GM12892 (cell line): Measurements from ENCODE around the gene LEMD3.

Experiments
- DNase-seq: peaks from one replicate; pipeline ENCODE4 v3.0.0; 2011; ENCODE audit not compliant: insufficient read length
- FAIRE-seq: peaks from 2 replicates; lab custom pipeline; 2011; peaks lifted over from hg19 to GRCh38; lab: Jason Lieb, UNC
- POLR2A ChIP-seq: IDR thresholded peaks from 2 replicates; pipeline ENCODE4 v1.6.1; 2011; ENCODE audit warnings: low read depth, low read length, control low read depth
- POLR2AphosphoS5 ChIP-seq: IDR thresholded peaks from 2 replicates; pipeline ENCODE4 v1.6.1; 2011; ENCODE audit warnings: low read depth, low read length, control low read depth
- TAF1 ChIP-seq: IDR thresholded peaks from 2 replicates; pipeline ENCODE4 v1.6.1; 2011; ENCODE audit warnings: low read depth, mild to moderate bottlenecking, control low read depth, low read length, borderline replicate concordance

The LEMD3 gene

DNA sequence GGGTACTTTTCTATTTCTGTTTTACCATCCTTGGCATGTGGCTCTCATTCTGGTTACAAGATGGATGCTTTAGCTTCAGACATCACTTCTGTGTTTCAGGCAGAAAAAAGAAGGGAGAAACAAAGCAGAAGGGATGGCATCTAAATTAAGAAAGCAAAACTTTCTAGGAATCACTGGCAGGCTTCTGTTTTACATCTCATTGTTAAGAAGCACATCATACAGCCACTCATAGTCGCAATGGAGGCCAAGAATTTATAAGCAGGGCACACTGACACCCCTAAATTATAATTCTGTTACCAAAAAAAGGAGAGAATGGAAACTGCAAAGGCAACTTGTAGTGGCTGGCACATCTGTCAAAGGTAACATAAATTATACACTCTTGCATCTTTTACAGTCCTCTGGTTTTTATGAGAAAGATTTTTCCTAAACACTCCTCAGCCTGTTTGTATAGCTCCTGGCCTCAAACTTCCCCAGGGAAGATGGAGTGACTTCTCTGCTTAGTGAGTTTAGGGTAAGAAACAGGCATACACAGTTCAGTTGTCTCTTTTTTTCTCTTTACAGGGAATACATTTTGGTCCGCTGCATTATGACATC is 22.0 kb upstream of the LEMD3 start:
- no peak for TF ChIP-seq POLR2AphosphoS5
- no peak for TF ChIP-seq TAF1
- no peak for TF ChIP-seq POLR2A
- no peak for FAIRE-seq

GRCh38 chr12:65152012-65152411 is 17.4 kb upstream of the LEMD3 start:
- no peak for TF ChIP-seq POLR2AphosphoS5
- TF ChIP-seq POLR2A = no peak
- TF ChIP-seq TAF1 = no peak
- DNase-seq = no peak
- no peak for FAIRE-seq

More for the DNA sequence above, 22.0 kb upstream of the LEMD3 start:
- DNase-seq = no peak

GRCh38 chr12:65152596-65152995 is 16.8 kb upstream of the LEMD3 start:
- no peak for TF ChIP-seq POLR2AphosphoS5
- FAIRE-seq (no peak), DNase-seq (no peak)

- TF ChIP-seq TAF1 = no peak
- no peak for TF ChIP-seq POLR2A
- no peak for TF ChIP-seq POLR2AphosphoS5
- DNase-seq = no peak
- FAIRE-seq = peak; percentile 76
These were observed 13.6 kb upstream of the LEMD3 start for GRCh38 chr12:65155784-65156183.

- DNase-seq (peak; percentile 7), FAIRE-seq (peak; percentile 62)
- TF ChIP-seq TAF1 = no peak
These were observed 13.0 kb upstream of the LEMD3 start for GRCh38 chr12:65156366-65156841.

DNA sequence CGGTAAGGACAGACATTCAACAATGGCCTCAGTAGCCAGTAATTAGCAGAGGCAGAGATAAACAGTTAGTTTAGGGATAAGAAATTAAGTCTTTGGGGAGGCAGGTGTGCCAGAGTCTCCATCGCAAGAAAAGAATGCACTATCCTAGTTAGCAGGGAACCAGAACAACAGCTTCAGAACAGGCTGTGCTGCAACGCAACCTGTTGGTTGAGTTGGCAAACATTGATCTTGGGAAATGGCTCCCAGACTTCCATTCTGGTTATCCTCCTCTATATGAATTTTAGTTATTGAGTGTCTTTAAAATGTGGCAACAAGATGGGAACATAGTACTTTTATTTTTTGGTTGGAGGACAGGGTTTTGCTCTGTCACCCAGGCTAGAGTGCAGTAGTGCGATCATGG is 12.3 kb upstream of the LEMD3 start:
- no peak for TF ChIP-seq POLR2A
- TF ChIP-seq POLR2AphosphoS5 = no peak
- TF ChIP-seq TAF1 = no peak
- FAIRE-seq (no peak), DNase-seq (no peak)

- FAIRE-seq (no peak), DNase-seq (no peak)
- no peak for TF ChIP-seq TAF1
- no peak for TF ChIP-seq POLR2AphosphoS5
- TF ChIP-seq POLR2A = no peak
These were observed 6.8 kb upstream of the LEMD3 start for GRCh38 chr12:65162609-65163008.

- DNase-seq = no peak
- FAIRE-seq = no peak
- TF ChIP-seq TAF1 = no peak
- no peak for TF ChIP-seq POLR2A
- TF ChIP-seq POLR2AphosphoS5 = no peak
These were observed 5.1 kb upstream of the LEMD3 start for GRCh38 chr12:65164244-65164643.

DNA sequence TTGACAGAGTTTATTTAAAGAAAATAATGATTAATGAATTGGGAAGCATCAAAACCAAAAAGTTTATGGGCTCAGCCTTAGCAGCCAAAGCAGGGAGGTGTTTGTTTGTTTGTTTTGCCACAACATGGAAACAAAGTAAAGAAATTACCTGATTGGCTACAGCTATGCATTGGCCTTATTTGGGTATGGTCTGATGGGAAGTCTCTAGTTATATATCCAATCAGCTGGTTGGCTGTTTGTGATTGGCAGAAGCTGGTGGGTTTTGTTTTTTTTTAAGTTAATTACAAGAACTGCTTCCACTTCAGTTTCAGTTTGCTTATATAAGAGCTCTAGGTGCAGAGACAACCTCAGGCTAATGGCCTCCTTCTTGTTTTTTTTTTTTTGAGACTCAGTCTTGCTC is 4.6 kb upstream of the LEMD3 start:
- DNase-seq (no peak), FAIRE-seq (no peak)
- TF ChIP-seq TAF1 (no peak), POLR2A (no peak), POLR2AphosphoS5 (no peak)

GRCh38 chr12:65168681-65169319 is 583 bp upstream of the LEMD3 start:
- FAIRE-seq = no peak
- no peak for TF ChIP-seq TAF1
- no peak for DNase-seq

GRCh38 chr12:65170209-65170881 is 962 bp downstream of the LEMD3 start:
- FAIRE-seq (peak; percentile 94), DNase-seq (no peak)
- TF ChIP-seq POLR2AphosphoS5 = no peak
- peak; percentile 53 for TF ChIP-seq POLR2A
- TF ChIP-seq TAF1 = no peak

GRCh38 chr12:65171073-65171472 is 1.7 kb downstream of the LEMD3 start:
- TF ChIP-seq TAF1 (no peak), POLR2AphosphoS5 (no peak), POLR2A (no peak)
- FAIRE-seq (no peak), DNase-seq (no peak)
